Testis (tissue), 3 donors: ENCODE data around the gene PTPRS. TPM values are rescaled to one million over a fixed set of nuclear protein-coding genes. Genes with fewer than 3 reads are reported as not detected.

Experiments used
- DNase-seq: peaks from one replicate; pipeline ENCODE4 v3.0.0-alpha.2; 2019
- H3K27ac ChIP-seq, 2 donors: fragments of 200-600 bp; sonication (generic); one replicate each; pipeline ENCODE4 v1.5.1; 2019
- H3K27me3 ChIP-seq: fragments of 200-600 bp; sonication (generic); one replicate; pipeline ENCODE4 v1.5.1; 2019
- H3K36me3 ChIP-seq: fragments of 200-600 bp; sonication (generic); one replicate; pipeline ENCODE4 v1.5.1; 2017; ENCODE audit warnings: low read depth; ENCODE audit errors: missing control alignments
- H3K4me1 ChIP-seq: fragments of 200-600 bp; sonication (generic); one replicate; pipeline ENCODE4 v1.5.1; 2019
- H3K4me3 ChIP-seq, 2 donors: fragments of 200-600 bp; sonication (generic); one replicate each; pipeline ENCODE4 v1.5.1; 2017 to 2019
- H3K9me3 ChIP-seq: fragments of 200-600 bp; sonication (generic); one replicate; pipeline ENCODE4 v1.5.1; 2017
- POLR2A ChIP-seq: fragments of 450-650 bp; IDR thresholded peaks from one replicate; pipeline ENCODE4 v1.6.1; 2017; ENCODE audit warnings: antibody characterized with exemption, mild to moderate bottlenecking, moderate library complexity
- WGBS, 2 donors: methylation state at CpG; one replicate each; pipeline ENCODE4 v1.1.5; 2018; 5-methylcytosine and 5-hydroxymethylcytosine counted together
- intact Hi-C: fragments of 100-400 bp; cut with DNase I; formaldehyde crosslinking; loops from one replicate; pipeline ENCODE4 v1.15.1; 2023; ENCODE audit warnings: low total_unique reads
- polyA plus RNA-seq: library from polyadenylated mRNA; stranded (reverse); fragments of 350-450 nt; fragmentation: Illumina TruSeq; extraction: RNeasy Lipid Tissue Mini Kit (QIAGEN cat#74804); gene quantifications from one replicate; pipeline ENCODE4 v1.2.3, GENCODE V29; 2014; ENCODE audit warnings: low read depth, low replicate concordance; ENCODE audit not compliant: insufficient read depth
- total RNA-seq, 2 donors: library from RNA; depleted of rRNA; stranded (reverse); fragments of >200 nt; gene quantifications; one replicate each; pipeline ENCODE4 v1.2.3, GENCODE V29; 2016
- TF ChIP-seq, protein P1 (sequence below), 3 experiments: fragments of 450-650 bp in 2 of 3; fragments of 200-600 bp in 1 of 3; sonication (generic) in 1 of 3; IDR thresholded peaks; one replicate each; pipeline ENCODE4 v1.5.1; 2016 to 2019; ENCODE audit warnings: antibody characterized with exemption in 3 of 3, mild to moderate bottlenecking in 2 of 3, moderate library complexity in 1 of 3

The PTPRS gene
- total and polyA plus RNA-seq, 3 donors from 2014 or later = 27.1 to 138 (median 85.6) TPM

DNA sequence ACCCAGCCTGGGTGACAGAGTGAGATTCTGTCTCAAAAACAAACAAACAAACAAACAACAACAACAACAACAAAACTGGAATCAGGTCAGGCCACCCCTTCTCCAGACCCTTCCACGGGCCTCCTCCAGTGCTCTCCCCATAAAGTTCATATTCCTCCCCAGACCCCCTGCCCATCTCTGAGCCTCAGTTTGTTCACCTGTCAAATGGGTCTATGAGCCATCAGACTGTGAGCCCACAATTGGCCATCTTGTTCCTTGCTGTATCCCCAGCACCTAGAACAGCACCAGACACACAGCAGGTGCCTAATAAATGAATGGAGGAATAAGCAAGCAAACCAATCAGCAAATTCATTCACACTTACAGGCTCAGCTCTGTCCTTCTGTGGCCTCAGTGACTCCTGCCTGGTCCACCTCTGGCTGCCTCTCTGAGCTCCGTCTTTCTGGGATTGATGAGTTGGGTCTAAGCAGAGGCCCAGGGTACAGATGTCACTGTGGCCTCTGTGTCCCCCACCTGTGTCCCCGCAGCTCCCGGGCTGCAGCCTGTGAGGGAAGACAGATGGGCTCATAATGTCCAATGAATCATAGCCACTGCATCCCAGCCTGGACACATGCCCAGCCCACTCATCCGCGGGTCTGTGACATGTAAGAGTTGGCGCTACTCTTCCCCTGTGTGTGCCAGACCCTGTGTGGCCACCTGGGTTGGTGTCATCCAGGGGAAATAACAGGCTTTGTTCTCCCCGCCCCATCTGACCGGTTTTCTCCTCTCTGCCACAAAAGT lies 19.6 kb upstream of the PTPRS start:
- WGBS, 2 donors = 63 to 71% methylated on average over 9 of the region's 9 CpGs
- Histone ChIP-seq H3K4me1 (no peaks in the 10 kb centered on the region), H3K27me3 (no peaks in the 10 kb centered on the region), H3K9me3 (no peaks in the 10 kb centered on the region), H3K4me3 (no peak overlapping the region), H3K36me3 (no peaks in the 10 kb centered on the region), H3K27ac (no peak overlapping the region)
- DNase-seq = no peak
- no peak for TF ChIP-seq POLR2A
- TF ChIP-seq, protein P1, sequence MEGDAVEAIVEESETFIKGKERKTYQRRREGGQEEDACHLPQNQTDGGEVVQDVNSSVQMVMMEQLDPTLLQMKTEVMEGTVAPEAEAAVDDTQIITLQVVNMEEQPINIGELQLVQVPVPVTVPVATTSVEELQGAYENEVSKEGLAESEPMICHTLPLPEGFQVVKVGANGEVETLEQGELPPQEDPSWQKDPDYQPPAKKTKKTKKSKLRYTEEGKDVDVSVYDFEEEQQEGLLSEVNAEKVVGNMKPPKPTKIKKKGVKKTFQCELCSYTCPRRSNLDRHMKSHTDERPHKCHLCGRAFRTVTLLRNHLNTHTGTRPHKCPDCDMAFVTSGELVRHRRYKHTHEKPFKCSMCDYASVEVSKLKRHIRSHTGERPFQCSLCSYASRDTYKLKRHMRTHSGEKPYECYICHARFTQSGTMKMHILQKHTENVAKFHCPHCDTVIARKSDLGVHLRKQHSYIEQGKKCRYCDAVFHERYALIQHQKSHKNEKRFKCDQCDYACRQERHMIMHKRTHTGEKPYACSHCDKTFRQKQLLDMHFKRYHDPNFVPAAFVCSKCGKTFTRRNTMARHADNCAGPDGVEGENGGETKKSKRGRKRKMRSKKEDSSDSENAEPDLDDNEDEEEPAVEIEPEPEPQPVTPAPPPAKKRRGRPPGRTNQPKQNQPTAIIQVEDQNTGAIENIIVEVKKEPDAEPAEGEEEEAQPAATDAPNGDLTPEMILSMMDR (IDR thresholded peaks at IDR 0.05) = no peak
- intact Hi-C loops = no loop called here

DNA sequence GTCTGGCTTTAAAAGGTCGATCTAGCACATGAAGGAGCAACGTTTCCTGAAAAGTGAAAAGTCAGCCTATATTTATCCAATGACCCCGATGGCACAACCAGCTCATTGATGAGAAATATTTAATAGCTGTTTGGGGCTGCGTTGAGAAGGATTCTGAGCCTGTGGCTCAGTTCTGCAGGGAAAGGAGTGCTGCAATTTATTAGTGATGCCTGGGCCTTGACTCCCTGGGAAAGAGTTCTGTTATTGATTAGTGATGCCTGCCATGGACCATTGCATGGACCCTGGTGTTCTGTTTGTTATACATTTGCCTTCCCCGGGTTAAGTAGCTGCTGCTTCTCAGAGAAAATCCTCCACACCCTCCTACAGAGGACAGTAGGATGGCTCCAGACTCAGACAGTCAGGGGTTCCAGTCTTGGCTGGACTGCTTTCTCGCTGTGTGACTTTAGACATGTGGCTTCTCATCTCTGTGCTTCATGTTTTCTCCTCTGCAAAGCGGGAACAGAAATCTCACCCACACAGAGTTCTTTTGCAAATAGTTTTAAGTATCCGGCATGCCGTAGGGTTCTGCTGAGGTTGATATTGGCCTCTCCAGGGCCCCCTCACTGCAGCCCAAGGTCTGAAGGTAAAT lies 17.7 kb upstream of the PTPRS start:
- no peak overlapping the region for H3K4me3 ChIP-seq
- no peaks in the 10 kb centered on the region for H3K9me3 ChIP-seq
- WGBS, 2 donors = 65 to 71% methylated on average over 9 of the region's 9 CpGs
- no peaks in the 10 kb centered on the region for H3K36me3 ChIP-seq
- intact Hi-C loops = no loop called here
- no peak for TF ChIP-seq POLR2A
- TF ChIP-seq, protein P1 (IDR thresholded peaks at IDR 0.05) = no peak
- DNase-seq = peak; percentile 34
- no peaks in the 10 kb centered on the region for H3K4me1 ChIP-seq
- H3K27ac ChIP-seq = no peak overlapping the region
- H3K27me3 ChIP-seq = no peaks in the 10 kb centered on the region

DNA sequence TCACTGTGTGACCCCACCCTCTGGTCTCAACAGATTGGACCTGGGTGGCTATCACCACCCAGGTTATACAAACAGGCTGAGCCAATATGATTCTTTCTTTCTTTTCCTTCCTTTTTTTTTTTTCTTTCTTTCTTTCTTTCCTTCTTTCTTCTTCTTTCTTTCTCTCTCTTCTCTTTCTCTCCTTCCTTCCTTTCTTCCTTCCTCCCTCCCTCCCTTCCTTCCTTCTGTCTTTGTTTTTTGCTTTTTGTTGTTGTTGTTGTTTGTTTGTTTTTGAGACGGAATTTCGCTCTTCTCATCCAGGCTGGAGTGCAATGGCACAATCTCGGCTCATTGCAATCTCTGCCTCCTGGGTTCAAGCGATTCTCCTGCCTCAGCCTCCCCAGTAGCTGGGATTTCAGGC lies 17.0 kb upstream of the PTPRS start:
- WGBS, 2 donors = 84% methylated on average over 4 of the region's 4 CpGs
- Histone ChIP-seq H3K36me3 (no peaks in the 10 kb centered on the region), H3K9me3 (no peaks in the 10 kb centered on the region), H3K27me3 (no peaks in the 10 kb centered on the region), H3K4me1 (no peaks in the 10 kb centered on the region), H3K4me3 (no peak overlapping the region), H3K27ac (no peak overlapping the region)
- intact Hi-C loops = no loop called here
- TF ChIP-seq, protein P1 (IDR thresholded peaks at IDR 0.05) = no peak
- no peak for TF ChIP-seq POLR2A
- DNase-seq = no peak

DNA sequence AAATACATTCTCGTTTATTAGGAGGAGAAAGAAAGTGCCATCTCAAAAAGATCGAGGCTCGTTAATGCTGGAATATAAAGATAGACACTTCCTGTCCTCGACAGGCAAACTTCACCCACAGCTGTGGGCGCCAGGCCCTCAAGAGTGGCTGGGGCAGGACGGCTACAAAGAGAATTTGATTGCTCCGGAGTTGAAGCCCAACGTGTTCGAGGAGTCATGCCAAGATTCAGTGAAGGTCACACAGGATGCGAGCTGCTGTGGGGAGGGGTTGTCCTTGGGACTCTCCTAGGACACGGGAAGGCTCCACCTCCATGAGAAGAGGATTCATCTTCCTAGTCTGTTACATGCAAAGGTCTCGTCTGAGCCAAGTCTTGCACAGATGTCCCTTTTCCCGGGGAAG lies 16.3 kb upstream of the PTPRS start:
- H3K9me3 ChIP-seq = no peaks in the 10 kb centered on the region
- H3K27ac ChIP-seq = no peak overlapping the region
- TF ChIP-seq, protein P1 (IDR thresholded peaks at IDR 0.05) = no peak
- no peak for TF ChIP-seq POLR2A
- intact Hi-C loops = no loop called here
- DNase-seq = no peak
- H3K36me3 ChIP-seq = no peaks in the 10 kb centered on the region
- no peaks in the 10 kb centered on the region for H3K27me3 ChIP-seq
- no peaks in the 10 kb centered on the region for H3K4me1 ChIP-seq
- H3K4me3 ChIP-seq = no peak overlapping the region
- 23 to 32% methylated on average over 13 of the region's 13 CpGs for WGBS, 2 donors
